ENCODE measurements around the gene FSTL4. TPM values are rescaled to one million over a fixed set of nuclear protein-coding genes. Genes with fewer than 3 reads are reported as not detected.

FSTL4 gene
- total RNA-seq, 1 donor from 2014 or later: not detected

DNA sequence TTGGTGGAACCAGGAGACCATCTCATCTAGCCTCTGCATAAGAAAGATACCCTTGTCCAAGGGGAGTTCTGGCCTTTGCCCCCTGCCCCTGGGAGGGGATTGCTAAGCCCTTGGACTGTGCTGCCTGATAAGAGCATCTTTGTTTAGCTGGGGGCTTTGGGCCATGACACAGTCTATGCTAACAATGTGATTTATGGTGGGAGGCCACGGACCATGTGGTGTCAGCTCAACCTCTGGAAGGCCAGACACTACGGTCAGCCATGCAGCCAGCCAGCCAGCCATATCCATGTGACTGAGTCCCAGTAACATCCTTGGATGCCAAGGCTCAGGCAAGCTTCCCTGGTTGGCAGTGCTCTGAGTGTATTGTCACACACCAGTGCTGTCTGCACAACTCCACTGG, 244.4 kb downstream of the FSTL4 start:
- DNase-seq (ENCODE audit: low read depth): no peak

- DNase-seq (ENCODE audit: low read depth): no peak
These were observed 245.1 kb downstream of the FSTL4 start for GRCh38 chr5:133367071-133367786.

DNA sequence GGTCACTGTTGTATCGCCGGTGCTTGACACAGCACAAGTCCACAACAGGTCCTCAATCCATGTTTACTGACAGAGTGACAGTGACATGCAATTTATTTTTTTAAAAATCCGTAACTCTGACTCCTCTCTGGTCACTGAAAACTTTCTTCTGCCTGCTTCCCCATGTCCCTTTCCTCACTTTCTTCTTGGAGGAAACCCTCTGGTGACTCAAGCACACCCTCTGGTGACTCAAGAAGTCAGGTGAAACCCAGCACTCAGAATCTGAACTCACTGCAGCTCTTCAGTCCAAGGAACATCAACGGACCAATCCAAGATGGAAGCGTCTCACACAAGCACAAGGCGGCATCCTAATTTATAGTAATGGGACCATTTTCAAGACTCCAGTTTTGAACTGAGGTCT, 245.9 kb downstream of the FSTL4 start:
- no peak for DNase-seq (ENCODE audit: low read depth)

DNA sequence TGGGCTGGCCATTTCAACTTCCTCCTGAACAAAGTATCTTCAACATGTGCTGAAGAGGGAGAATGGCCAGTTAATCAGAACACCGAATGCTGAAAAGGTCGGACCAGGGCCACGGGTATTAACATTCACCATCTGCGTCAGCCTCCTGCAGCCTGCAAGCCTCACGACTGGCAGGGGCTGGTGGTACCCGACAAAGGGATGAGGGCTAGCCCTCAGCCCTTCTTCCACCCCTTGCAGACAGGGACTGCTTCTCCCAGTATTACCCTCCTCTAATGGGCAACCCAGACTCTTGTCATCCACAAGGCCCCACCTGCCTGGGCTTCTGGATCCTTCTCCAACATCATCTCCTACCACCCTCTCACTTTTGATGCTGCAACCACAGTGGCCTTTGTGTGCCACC, 246.6 kb downstream of the FSTL4 start:
- DNase-seq (ENCODE audit: low read depth): no peak

DNA sequence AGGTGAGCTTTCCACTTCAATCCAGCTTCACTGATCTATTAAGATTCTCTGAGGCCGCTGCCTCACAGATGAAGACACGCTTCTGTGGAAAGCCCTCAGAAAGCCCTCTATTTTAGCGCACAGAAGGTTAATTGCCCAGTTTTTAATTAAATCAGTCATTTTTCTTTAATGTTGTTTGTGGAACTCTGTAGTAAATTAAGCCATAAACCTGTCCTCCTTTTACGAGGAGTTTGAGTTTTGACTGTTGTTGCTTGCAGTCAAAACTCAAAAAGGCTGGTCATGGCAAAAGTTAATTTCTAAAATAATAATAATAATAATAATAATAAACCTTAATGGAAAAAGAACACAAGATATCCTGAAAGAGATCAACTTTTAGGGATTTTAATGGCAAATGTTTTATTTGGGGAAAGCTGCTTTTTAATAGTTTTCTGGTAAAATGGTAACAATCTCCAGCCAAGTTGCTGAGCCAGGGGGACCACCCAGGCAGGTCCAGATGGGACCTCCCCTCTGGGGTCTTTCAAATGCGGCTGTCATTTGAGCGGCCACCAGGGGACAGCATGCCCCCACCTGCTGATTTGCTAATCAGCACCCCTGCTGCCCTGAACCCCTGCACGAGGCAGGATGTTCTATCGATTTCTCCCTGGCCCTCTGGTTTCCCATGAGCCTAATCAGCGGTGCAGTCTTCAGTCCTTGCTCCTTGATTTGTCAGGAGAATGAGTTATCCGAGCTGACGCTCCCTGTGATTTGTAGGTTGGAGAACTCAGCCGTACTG, 247.2 kb downstream of the FSTL4 start:
- no peak for DNase-seq (ENCODE audit: low read depth)

DNA sequence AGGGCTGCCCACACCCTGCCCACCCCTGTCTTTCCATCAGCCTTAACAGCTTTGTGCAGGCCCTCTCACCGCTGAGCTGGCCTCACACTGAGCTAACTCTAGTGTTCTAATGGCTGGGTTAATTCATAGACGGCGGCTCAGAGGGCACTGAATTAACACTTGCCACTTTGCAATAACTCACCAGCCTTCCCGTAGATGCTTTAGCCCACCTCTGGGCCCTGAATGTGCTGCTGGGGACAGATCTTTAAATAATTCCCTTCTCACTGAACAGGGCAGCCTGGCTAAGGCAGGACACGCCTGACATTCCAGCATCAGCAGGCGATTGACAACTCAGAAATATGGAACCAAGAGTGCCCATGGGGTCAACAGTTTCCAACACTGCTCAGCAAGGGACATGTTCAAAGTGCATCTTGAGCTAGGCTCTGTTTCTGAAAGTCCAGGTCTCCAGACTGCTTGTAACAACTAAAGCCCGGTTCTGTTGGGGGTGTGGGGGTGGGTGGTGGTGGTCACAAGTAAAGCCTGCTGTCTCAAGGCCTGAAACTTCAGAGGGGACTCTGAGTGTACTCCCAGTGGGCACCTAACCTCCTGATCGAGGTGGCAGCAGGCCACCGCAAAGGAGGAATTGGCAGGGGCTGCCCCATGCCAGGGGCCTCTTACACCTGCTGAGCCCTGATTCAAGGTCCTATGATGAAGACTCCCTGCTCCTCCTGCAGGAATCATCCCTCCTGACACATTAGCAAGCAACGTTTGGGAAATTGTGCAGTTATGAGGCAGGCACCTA, 248.3 kb downstream of the FSTL4 start:
- no peak for DNase-seq (ENCODE audit: low read depth)

- DNase-seq (ENCODE audit: low read depth): no peak
These were observed 249.9 kb downstream of the FSTL4 start for GRCh38 chr5:133362438-133362837.

GRCh38 chr5:133361922-133362321, 250.4 kb downstream of the FSTL4 start:
- DNase-seq (ENCODE audit: low read depth): no peak

- no peak for DNase-seq (ENCODE audit: low read depth)
These were observed 251.5 kb downstream of the FSTL4 start for GRCh38 chr5:133360693-133361472.

DNA sequence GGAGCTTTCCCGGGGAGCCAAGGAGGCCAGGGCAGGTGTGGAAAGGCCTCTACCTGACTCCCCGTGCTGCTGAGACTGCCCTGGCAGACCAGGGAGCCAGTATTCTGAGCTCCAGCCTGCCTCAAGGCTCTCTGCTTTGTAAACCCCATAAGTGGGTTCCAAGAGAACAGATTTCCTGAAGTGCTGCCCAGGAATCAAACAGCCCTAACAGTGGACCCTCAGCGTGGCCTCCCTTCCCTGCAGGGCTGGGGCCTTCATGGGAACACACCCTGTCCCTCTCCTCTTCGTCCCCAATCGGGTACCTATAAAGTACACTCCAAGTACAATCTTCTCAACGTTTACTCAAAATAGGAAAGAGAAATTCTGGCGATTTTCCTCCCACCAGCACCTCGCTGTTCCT, 252.5 kb downstream of the FSTL4 start:
- no peak for DNase-seq (ENCODE audit: low read depth)

DNA sequence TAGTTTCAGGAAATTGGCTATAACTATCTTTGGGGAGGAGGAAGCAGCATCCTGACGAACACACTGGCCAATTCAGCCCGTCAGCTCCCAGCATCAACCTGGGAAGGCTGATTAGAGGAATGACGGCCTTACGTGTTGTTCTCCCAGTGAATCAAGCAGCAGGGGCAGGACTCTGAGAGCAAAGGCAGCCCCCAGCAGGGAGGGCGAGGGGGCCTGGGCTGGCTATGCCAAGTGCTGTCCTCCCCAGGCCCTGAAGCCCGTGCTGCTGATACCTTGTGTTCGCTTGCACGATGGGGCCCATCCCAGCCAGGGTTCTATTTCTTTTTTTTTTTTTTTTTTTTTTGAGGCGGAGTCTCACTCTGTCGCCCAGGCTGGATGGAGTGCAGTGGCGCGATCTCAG, 254.1 kb downstream of the FSTL4 start:
- no peak for DNase-seq (ENCODE audit: low read depth)

DNA sequence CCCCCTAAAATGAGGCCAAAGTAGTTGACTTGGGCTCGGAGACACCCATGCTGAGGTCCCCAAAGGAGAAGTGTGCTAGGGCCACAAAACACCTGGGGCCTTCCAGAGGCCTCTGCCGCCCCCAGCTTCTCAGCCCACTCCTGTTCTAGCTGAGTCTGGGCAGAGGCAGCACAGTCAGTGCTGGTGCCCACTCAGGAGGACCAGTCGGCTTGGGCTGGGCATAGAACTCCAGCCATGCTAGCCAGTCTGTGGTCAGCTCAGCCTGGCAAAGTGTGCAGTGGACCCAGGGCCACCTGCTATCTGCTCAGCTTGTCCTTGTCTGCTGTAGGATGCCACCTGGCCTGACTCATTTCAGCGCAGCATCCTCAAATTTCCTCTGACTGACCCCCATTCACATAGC, 254.6 kb downstream of the FSTL4 start:
- DNase-seq (ENCODE audit: low read depth): no peak

DNA sequence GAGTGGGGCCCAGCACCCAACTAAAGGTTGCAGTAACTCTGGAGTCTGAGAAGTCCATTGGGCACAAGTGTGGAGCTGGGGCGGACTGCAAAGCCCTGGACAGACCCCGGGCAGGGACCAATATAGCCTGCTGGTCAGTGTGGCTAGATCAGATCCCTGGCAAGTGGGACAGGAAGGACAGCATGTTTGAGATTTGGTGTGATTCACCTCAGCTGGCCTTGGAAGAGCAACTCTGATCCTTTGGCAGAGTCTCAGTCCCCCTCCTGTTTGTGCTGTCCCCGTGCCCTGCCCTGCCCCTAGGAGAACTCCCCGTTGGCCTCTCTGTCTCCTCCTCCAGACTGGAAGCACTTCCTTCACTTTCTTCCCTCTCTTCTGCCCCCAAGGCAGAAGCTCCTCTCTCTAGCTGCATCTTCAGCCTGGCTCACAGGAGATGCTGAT, 255.3 kb downstream of the FSTL4 start:
- no peak for DNase-seq (ENCODE audit: low read depth)

GRCh38 chr5:133356396-133356983, 255.9 kb downstream of the FSTL4 start:
- DNase-seq (ENCODE audit: low read depth): no peak

DNA sequence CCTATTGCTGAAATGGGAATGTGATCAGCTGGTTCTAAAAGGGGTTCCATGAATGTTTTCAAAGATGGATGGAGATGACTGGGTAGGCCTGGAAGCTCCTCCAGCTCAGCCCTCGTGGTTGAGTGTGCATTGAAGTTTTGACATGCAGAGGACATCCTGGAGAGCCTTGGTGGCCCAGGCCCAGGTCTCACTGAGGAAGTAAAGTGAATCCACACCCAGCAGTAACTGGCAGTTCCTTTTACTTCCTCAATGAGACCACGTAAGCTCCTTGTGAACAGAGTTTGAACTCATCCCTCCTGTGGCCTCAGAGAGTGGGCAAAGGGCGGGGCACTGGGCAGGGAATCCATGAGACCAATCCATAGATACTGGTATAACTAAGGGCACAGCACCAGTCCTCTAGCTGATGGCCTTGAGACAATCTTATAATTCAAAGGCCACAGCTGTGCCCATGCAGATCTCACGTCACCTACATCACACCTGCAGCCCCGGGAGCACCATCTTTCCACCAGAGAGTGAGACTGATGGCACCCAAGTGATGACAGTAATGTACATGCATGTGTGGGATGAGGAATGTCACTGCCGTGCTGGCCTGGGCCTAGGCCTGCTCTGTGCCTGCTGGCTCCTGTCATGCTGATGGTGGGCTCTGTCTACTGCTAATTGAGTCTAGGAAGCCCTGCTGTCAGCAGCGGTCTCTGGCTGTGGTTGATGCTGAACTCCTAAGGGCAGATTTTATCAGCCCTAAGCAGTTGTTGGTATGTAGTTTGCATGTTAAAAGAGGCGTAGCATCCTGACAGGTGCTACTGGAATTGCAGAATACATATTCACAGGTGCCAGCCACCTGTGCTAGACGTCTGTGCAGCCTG, 257.8 kb downstream of the FSTL4 start:
- no peak for DNase-seq (ENCODE audit: low read depth)

- no peak for DNase-seq (ENCODE audit: low read depth)
These were observed 258.6 kb downstream of the FSTL4 start for GRCh38 chr5:133353741-133354140.

GRCh38 chr5:133348406-133348805, 263.9 kb downstream of the FSTL4 start:
- no peak for DNase-seq (ENCODE audit: low read depth)

GRCh38 chr5:133347039-133347438, 265.3 kb downstream of the FSTL4 start:
- no peak for DNase-seq (ENCODE audit: low read depth)

DNA sequence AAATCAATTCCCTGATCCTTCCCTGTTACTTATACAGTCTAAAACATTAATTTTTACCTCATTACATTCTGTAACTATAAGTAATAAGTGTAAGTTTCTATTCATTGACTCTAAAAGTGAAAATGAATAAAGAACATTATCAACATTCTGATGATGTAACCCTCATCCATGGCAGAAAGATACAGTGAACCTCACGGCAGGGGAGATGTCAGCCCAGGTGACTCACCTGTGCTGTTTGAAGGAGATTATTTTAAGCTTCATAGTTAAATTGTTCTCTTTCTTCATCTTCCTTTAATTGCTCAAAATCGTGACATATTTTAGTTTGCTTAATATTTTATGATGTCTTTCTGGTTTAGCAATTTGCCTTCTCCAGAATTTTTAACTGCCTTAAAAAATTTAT, 268.1 kb downstream of the FSTL4 start:
- DNase-seq (ENCODE audit: low read depth): no peak

DNA sequence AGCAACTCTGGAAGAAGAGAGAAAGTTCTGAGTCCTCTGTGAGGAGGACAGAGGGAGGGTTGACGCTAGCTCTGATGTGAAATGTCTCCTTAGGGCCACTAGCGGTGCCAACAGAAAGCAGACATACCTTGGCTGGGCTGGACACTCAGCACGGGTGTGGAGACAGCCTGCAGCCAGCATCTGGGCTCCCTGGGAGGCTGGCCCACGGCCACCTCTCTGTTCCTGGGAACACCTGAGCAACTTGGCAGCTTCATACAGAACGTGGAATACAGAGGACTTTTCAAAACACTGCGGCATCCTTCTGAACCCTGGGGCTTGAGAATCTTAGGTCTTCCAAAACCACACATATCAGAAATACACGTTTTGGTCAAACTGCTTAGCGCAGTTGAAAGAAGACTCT, 269.1 kb downstream of the FSTL4 start:
- no peak for DNase-seq (ENCODE audit: low read depth)
